HepG2 (cell line): Measurements from ENCODE around the gene MYLK3. TPM values are rescaled to one million over a fixed set of nuclear protein-coding genes. Genes with fewer than 3 reads are reported as not detected.

ENCODE experiments used
- BCL6 ChIP-seq: IDR thresholded peaks from 2 replicates; pipeline ENCODE4 v1.6.1; 2016; ENCODE audit warnings: missing genetic modification reagents, missing compliant biosample characterization
- BHLHE40 ChIP-seq: IDR thresholded peaks from 2 replicates; pipeline ENCODE4 v1.6.1; 2011; ENCODE audit warnings: low read length, improper control_type of control experiment
- CCDC6 ChIP-seq: sonication (generic); formaldehyde crosslinking; IDR thresholded peaks from 2 replicates; pipeline ENCODE4 v1.8.1; 2022; ENCODE audit warnings: mild to moderate bottlenecking, missing genetic modification reagents, moderate library complexity
- CEBPG ChIP-seq: IDR thresholded peaks from 2 replicates; pipeline ENCODE4 v1.6.1; 2016
- EP300 ChIP-seq, 3 experiments: sonication (generic) in 1 of 3; formaldehyde crosslinking in 1 of 3; IDR thresholded peaks; 2 replicates each; pipeline versions ENCODE4 v1.5.1 to v1.6.1; 2011 to 2020; ENCODE audit warnings: low read depth in 2 of 3, low read length in 2 of 3, borderline replicate concordance in 1 of 3, improper control_type of control experiment in 1 of 3, mild to moderate bottlenecking in 1 of 3, missing genetic modification reagents in 1 of 3, moderate library complexity in 1 of 3
- ETV5 ChIP-seq: IDR thresholded peaks from 2 replicates; pipeline ENCODE4 v1.6.1; 2018; ENCODE audit warnings: missing biosample characterization, missing genetic modification reagents, inconsistent platforms, borderline replicate concordance
- GATAD2A ChIP-seq: IDR thresholded peaks from 2 replicates; pipeline ENCODE4 v1.6.1; 2016
- HNRNPK ChIP-seq: fragments of 200-400 bp; formaldehyde crosslinking; IDR thresholded peaks from 2 replicates; pipeline ENCODE4 v1.6.1; 2018; ENCODE audit warnings: low read length, low read depth, moderate library complexity, mild to moderate bottlenecking; ENCODE audit not compliant: poor library complexity, severe bottlenecking
- KLF9 ChIP-seq: IDR thresholded peaks from 2 replicates; pipeline ENCODE4 v1.6.1; 2016; ENCODE audit warnings: low read depth
- LCORL ChIP-seq, 2 experiments: fragments of 450-650 bp in 1 of 2; sonication (generic) in 1 of 2; formaldehyde crosslinking in 1 of 2; IDR thresholded peaks; 2 replicates each; pipeline versions ENCODE4 v1.5.0 to v1.6.1; 2017 to 2020; ENCODE audit warnings: antibody characterized with exemption in 1 of 2, missing genetic modification reagents in 1 of 2
- MIER2 ChIP-seq: IDR thresholded peaks from 2 replicates; pipeline ENCODE4 v1.6.1; 2016; ENCODE audit warnings: missing biosample characterization, missing genetic modification reagents
- MLLT10 ChIP-seq: sonication (generic); formaldehyde crosslinking; IDR thresholded peaks from 2 replicates; pipeline ENCODE4 v1.4.0; 2020; ENCODE audit warnings: missing genetic modification reagents
- NR2F6 ChIP-seq, 2 experiments: IDR thresholded peaks; 2 replicates each; pipeline ENCODE4 v1.6.1; 2016; ENCODE audit warnings: antibody characterized with exemption in 1 of 2, mild to moderate bottlenecking in 1 of 2
- PAF1 ChIP-seq: IDR thresholded peaks from 2 replicates; pipeline ENCODE4 v1.6.1; 2016; ENCODE audit warnings: missing genetic modification reagents, missing compliant biosample characterization
- PHB2 ChIP-seq: fragments of 450-650 bp; IDR thresholded peaks from 2 replicates; pipeline ENCODE4 v1.6.1; 2018; ENCODE audit not compliant: partially characterized antibody
- PITX1 ChIP-seq: sonication (generic); formaldehyde crosslinking; IDR thresholded peaks from 2 replicates; pipeline ENCODE4 v1.5.1; 2020; ENCODE audit warnings: mild to moderate bottlenecking, missing genetic modification reagents
- POLR2AphosphoS2 ChIP-seq: IDR thresholded peaks from 2 replicates; pipeline ENCODE4 v1.6.1; 2011; ENCODE audit warnings: low read depth, low read length, improper control_type of control experiment
- PPARG ChIP-seq: conservative IDR thresholded peaks from 2 replicates; pipeline ENCODE4 v1.6.1; 2016; ENCODE audit warnings: missing biosample characterization, missing genetic modification reagents
- RBFOX2 ChIP-seq: fragments of 200-400 bp; formaldehyde crosslinking; IDR thresholded peaks from 2 replicates; pipeline ENCODE4 v1.6.1; 2017; ENCODE audit warnings: low read depth, mild to moderate bottlenecking, low read length
- TBX3 ChIP-seq: fragments of 450-650 bp; IDR thresholded peaks from 2 replicates; pipeline ENCODE4 v1.6.1; 2017; ENCODE audit warnings: antibody characterized with exemption, mild to moderate bottlenecking, inconsistent platforms, borderline replicate concordance
- ZFP36L2 ChIP-seq: sonication (generic); formaldehyde crosslinking; IDR thresholded peaks from 2 replicates; pipeline ENCODE4 v1.4.0; 2020; ENCODE audit warnings: missing genetic modification reagents
- ZNF256 ChIP-seq: sonication (generic); formaldehyde crosslinking; conservative IDR thresholded peaks from 2 replicates; pipeline ENCODE4 v1.4.0; 2020; ENCODE audit warnings: missing genetic modification reagents
- ZNF292 ChIP-seq: sonication (generic); formaldehyde crosslinking; IDR thresholded peaks from 2 replicates; pipeline ENCODE4 v1.8.1; 2022; ENCODE audit warnings: mild to moderate bottlenecking, low read depth, missing genetic modification reagents, borderline replicate concordance
- ZNF296 ChIP-seq: sonication (generic); formaldehyde crosslinking; conservative IDR thresholded peaks from 2 replicates; pipeline ENCODE4 v1.5.0; 2020; ENCODE audit warnings: mild to moderate bottlenecking, missing genetic modification reagents
- ZNF337 ChIP-seq: sonication (generic); formaldehyde crosslinking; IDR thresholded peaks from 2 replicates; pipeline ENCODE4 v1.5.1; 2020; ENCODE audit warnings: missing genetic modification reagents, low read depth, mild to moderate bottlenecking, borderline replicate concordance
- ZNF367 ChIP-seq: sonication (generic); formaldehyde crosslinking; IDR thresholded peaks from 2 replicates; pipeline ENCODE4 v1.4.0; 2020; ENCODE audit warnings: missing genetic modification reagents, borderline replicate concordance
- ZNF44 ChIP-seq: sonication (generic); formaldehyde crosslinking; IDR thresholded peaks from 2 replicates; pipeline ENCODE4 v1.5.1; 2020; ENCODE audit warnings: mild to moderate bottlenecking, missing genetic modification reagents
- ZNF441 ChIP-seq: sonication (generic); formaldehyde crosslinking; IDR thresholded peaks from 2 replicates; pipeline ENCODE4 v1.7.0; 2021; ENCODE audit warnings: missing genetic modification reagents, borderline replicate concordance
- ZNF7 ChIP-seq: IDR thresholded peaks from 2 replicates; pipeline ENCODE4 v1.6.1; 2016; ENCODE audit warnings: missing biosample characterization, missing genetic modification reagents
- polyA plus RNA-seq, 8 experiments: library from polyadenylated mRNA; depleted of rRNA in 3 of 8; stranded (reverse) in 7 of 8; unstranded in 1 of 8; fragments of >200 nt; fragmentation: Illumina TruSeq in 4 of 8; extraction: Trizol in 4 of 8; gene quantifications; 2 replicates each; pipeline versions ENCODE4 v1.2.1 to v1.2.3, GENCODE V29; 2011 to 2016; ENCODE audit warnings: low read depth in 4 of 8, missing spikeins in 1 of 8, mixed read lengths in 1 of 8; ENCODE audit not compliant: insufficient read depth in 1 of 8
- total RNA-seq, 5 experiments: library from RNA; depleted of rRNA; stranded (reverse); fragments of >200 nt; fragmentation: Illumina TruSeq; extraction: Trizol; gene quantifications; 2 replicates each; pipeline ENCODE4 v1.2.3, GENCODE V29; 2016; ENCODE audit warnings: low read depth in 1 of 5
- TF ChIP-seq, protein P1 (sequence below): sonication (generic); formaldehyde crosslinking; IDR thresholded peaks from 2 replicates; pipeline ENCODE4 v1.4.0; 2020; ENCODE audit warnings: missing genetic modification reagents, borderline replicate concordance

Gene MYLK3
- total and polyA plus RNA-seq, 2 of the 13 experiments (the other 11 are each of a cell fraction or from before 2014, with no cell fraction given), result 0.04 to 0.18 TPM

DNA sequence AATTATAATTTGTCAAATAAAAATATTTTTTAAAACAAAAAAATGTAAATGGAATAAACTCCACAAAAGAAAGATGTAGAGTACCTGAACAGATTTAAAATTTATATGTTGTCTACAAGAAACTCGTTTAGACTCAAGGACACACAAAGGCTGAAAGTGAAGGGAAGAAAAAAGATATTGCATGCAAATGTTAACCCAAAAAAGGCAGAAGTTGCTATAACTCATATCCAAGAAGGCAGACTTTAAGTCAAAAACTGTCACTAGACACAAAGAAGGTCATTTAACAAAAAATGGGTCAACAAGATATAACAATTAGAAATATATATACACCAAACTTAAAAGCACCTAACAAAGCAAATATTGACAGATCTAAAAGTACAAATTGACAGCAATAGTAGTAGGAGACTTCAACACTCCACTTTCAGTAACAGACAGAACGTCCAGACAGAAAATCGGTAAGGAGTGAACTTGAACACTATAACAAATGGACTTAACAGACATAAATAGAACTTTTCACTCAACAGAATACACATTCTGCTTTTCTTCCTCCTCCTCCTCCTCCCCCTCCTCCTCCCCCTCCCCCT is 40.8 kb upstream of the MYLK3 start (continued):
- TF ChIP-seq, protein P1, sequence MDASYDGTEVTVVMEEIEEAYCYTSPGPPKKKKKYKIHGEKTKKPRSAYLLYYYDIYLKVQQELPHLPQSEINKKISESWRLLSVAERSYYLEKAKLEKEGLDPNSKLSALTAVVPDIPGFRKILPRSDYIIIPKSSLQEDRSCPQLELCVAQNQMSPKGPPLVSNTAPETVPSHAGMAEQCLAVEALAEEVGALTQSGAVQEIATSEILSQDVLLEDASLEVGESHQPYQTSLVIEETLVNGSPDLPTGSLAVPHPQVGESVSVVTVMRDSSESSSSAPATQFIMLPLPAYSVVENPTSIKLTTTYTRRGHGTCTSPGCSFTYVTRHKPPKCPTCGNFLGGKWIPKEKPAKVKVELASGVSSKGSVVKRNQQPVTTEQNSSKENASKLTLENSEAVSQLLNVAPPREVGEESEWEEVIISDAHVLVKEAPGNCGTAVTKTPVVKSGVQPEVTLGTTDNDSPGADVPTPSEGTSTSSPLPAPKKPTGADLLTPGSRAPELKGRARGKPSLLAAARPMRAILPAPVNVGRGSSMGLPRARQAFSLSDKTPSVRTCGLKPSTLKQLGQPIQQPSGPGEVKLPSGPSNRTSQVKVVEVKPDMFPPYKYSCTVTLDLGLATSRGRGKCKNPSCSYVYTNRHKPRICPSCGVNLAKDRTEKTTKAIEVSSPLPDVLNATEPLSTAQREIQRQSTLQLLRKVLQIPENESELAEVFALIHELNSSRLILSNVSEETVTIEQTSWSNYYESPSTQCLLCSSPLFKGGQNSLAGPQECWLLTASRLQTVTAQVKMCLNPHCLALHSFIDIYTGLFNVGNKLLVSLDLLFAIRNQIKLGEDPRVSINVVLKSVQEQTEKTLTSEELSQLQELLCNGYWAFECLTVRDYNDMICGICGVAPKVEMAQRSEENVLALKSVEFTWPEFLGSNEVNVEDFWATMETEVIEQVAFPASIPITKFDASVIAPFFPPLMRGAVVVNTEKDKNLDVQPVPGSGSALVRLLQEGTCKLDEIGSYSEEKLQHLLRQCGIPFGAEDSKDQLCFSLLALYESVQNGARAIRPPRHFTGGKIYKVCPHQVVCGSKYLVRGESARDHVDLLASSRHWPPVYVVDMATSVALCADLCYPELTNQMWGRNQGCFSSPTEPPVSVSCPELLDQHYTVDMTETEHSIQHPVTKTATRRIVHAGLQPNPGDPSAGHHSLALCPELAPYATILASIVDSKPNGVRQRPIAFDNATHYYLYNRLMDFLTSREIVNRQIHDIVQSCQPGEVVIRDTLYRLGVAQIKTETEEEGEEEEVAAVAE (CRISPR knock-in tag), result no peak
- TF ChIP-seq CEBPG (CRISPR knock-in tag) (no peak), ZNF367 (no peak), BHLHE40 (no peak), POLR2AphosphoS2 (no peak), CCDC6 (CRISPR knock-in tag) (no peak), TBX3 (peak; percentile 76; the same call in 1 of the 2 replicates), ZNF7 (no peak), GATAD2A (CRISPR knock-in tag) (0 out of 2 replicates have a peak, but pooled peaks have one; percentile 14), HNRNPK (peak; percentile 95), ZFP36L2 (CRISPR knock-in tag) (no peak), ZNF337 (CRISPR knock-in tag) (no peak), ZNF256 (CRISPR knock-in tag) (no peak), ETV5 (CRISPR knock-in tag) (no peak), PITX1 (CRISPR knock-in tag) (no peak), PAF1 (CRISPR knock-in tag) (no peak), ZNF441 (CRISPR knock-in tag) (no peak), ZNF292 (CRISPR knock-in tag) (no peak), MLLT10 (CRISPR knock-in tag) (no peak), PPARG (CRISPR knock-in tag) (no peak), BCL6 (CRISPR knock-in tag) (peak; percentile 83), EP300 (IDR thresholded peaks at IDR 0.05; ENCODE audit: low read depth in 2 of 2, low read length in 2 of 2) (peak in 1 of 2 experiments; percentile 38; a peak in 1 of 4 replicates), EP300 (CRISPR knock-in tag; IDR thresholded peaks at IDR 0.05; ENCODE audit: borderline replicate concordance) (no peak), LCORL (IDR thresholded peaks at IDR 0.05) (no peak), LCORL (CRISPR knock-in tag; IDR thresholded peaks at IDR 0.05) (no peak), NR2F6 (IDR thresholded peaks at IDR 0.05) (peak; percentile 61), NR2F6 (CRISPR knock-in tag; IDR thresholded peaks at IDR 0.05) (peak; percentile 52), RBFOX2 (no peak), PHB2 (no peak), KLF9 (no peak), ZNF44 (CRISPR knock-in tag) (no peak), MIER2 (CRISPR knock-in tag) (no peak), ZNF296 (no peak)
